ENCODE data around the gene CORO1C.

GRCh38 chr12:108611884-108612415 lies 119.4 kb downstream of the CORO1C start:
- TF ChIP-seq EP300 (conservative IDR thresholded peaks at IDR 0.05; ENCODE audit: poor library complexity, severe bottlenecking) (no peak), EZH2 (IDR thresholded peaks at IDR 0.05; ENCODE audit: borderline replicate concordance, insufficient read depth, low read length, poor library complexity, severe bottlenecking) (no peak), POLR2AphosphoS5 (IDR thresholded peaks at IDR 0.05) (no peak), CTCF (IDR thresholded peaks at IDR 0.05; ENCODE audit: poor library complexity, severe bottlenecking) (no peak), TAF1 (IDR thresholded peaks at IDR 0.05; ENCODE audit: low read depth) (no peak), RAD21 (conservative IDR thresholded peaks at IDR 0.05) (no peak)
- TF ChIP-seq, protein P1, sequence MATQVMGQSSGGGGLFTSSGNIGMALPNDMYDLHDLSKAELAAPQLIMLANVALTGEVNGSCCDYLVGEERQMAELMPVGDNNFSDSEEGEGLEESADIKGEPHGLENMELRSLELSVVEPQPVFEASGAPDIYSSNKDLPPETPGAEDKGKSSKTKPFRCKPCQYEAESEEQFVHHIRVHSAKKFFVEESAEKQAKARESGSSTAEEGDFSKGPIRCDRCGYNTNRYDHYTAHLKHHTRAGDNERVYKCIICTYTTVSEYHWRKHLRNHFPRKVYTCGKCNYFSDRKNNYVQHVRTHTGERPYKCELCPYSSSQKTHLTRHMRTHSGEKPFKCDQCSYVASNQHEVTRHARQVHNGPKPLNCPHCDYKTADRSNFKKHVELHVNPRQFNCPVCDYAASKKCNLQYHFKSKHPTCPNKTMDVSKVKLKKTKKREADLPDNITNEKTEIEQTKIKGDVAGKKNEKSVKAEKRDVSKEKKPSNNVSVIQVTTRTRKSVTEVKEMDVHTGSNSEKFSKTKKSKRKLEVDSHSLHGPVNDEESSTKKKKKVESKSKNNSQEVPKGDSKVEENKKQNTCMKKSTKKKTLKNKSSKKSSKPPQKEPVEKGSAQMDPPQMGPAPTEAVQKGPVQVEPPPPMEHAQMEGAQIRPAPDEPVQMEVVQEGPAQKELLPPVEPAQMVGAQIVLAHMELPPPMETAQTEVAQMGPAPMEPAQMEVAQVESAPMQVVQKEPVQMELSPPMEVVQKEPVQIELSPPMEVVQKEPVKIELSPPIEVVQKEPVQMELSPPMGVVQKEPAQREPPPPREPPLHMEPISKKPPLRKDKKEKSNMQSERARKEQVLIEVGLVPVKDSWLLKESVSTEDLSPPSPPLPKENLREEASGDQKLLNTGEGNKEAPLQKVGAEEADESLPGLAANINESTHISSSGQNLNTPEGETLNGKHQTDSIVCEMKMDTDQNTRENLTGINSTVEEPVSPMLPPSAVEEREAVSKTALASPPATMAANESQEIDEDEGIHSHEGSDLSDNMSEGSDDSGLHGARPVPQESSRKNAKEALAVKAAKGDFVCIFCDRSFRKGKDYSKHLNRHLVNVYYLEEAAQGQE (IDR thresholded peaks at IDR 0.05; ENCODE audit: borderline replicate concordance) = no peak
